ENCODE results near the gene NOP56. TPM values are rescaled to one million over a fixed set of nuclear protein-coding genes. Genes with fewer than 3 reads are reported as not detected.

Gene NOP56
- total RNA-seq, 4 donors from 2014 or later = 44.8 to 108 (median 54.6) TPM

- ATAC-seq = no peak
- Histone ChIP-seq H3K9me3 (no peaks in the 10 kb centered on the region), H3K4me1 (peaks cover 0 to 10% (median 2%) of the 10 kb centered on the region in 3 donors), H3K4me3 (no peak overlapping the region), H3K27ac (no peak overlapping the region), H3K36me3 (no peaks in the 10 kb centered on the region), H3K27me3 (peaks cover 3% of the 10 kb centered on the region)
- no peak for TF ChIP-seq POLR2A (IDR thresholded peaks at IDR 0.05)
- TF ChIP-seq EP300 (IDR thresholded peaks at IDR 0.05) = no peak
- 57% methylated on average over 1 of the region's 4 CpGs; no CpG with 5 or more reads in 1 of the 2 donors for WGBS, 2 donors (ENCODE audit: low coverage in 1 of 2)
Observed at GRCh38 chr20:2698912-2699311, 46.5 kb downstream of the NOP56 start.

- no peak for ATAC-seq
- no peaks in the 10 kb centered on the region for H3K9me3 ChIP-seq
- no peaks in the 10 kb centered on the region for H3K27me3 ChIP-seq
- no peak for TF ChIP-seq POLR2A (IDR thresholded peaks at IDR 0.05)
- TF ChIP-seq EP300 (IDR thresholded peaks at IDR 0.05) = no peak
- TF ChIP-seq POLR2AphosphoS5 (IDR thresholded peaks at IDR 0.05) = no peak
- TF ChIP-seq, protein P1, sequence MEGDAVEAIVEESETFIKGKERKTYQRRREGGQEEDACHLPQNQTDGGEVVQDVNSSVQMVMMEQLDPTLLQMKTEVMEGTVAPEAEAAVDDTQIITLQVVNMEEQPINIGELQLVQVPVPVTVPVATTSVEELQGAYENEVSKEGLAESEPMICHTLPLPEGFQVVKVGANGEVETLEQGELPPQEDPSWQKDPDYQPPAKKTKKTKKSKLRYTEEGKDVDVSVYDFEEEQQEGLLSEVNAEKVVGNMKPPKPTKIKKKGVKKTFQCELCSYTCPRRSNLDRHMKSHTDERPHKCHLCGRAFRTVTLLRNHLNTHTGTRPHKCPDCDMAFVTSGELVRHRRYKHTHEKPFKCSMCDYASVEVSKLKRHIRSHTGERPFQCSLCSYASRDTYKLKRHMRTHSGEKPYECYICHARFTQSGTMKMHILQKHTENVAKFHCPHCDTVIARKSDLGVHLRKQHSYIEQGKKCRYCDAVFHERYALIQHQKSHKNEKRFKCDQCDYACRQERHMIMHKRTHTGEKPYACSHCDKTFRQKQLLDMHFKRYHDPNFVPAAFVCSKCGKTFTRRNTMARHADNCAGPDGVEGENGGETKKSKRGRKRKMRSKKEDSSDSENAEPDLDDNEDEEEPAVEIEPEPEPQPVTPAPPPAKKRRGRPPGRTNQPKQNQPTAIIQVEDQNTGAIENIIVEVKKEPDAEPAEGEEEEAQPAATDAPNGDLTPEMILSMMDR (IDR thresholded peaks at IDR 0.05) = no peak
- no peak overlapping the region for H3K27ac ChIP-seq
- WGBS, 2 donors (ENCODE audit: low coverage in 1 of 2) = 68 to 77% methylated on average over 3 to 4 of the region's 5 CpGs
- no peak overlapping the region for H3K4me3 ChIP-seq
- no peaks in the 10 kb centered on the region for H3K4me1 ChIP-seq
- H3K36me3 ChIP-seq = peaks cover 0 to 2% of the 10 kb centered on the region in 2 donors
Observed at GRCh38 chr20:2699775-2700413, 47.5 kb downstream of the NOP56 start.

DNA sequence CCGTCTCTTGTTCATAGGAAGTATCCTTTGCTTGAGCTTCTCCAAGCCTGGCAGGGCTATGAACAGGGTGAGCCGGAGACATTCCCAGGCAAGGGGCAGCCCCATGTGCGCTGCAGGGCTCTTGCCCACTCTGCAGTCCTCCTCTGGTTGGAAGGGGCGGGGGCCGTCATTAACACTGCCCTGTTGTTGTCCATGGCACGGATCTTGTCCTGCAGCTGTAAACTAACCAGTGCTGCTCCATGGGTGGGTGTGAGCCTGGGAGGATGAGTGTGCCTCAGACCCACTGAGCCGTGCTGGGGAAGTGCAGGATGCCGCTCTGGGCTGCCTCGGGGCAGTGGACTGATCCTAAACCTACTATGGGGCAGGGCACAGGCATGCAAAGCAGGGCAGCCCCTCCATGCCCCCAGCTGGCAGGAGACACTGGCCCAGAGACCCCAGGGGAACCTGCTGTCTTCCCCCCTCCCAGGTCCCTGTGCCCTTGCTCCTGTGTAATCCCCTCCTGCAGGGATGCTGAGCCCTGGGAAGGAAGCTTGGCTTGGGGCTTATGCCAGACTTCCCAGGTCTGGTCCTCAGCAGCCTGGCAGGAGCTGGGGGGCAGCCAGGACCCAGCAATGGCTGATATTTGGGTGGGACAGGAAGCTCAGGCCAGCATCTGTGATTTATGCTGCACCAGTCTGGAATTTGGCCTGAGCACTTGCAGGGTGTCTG lies 48.6 kb downstream of the NOP56 start:
- no peak overlapping the region for H3K4me3 ChIP-seq
- no peaks in the 10 kb centered on the region for H3K4me1 ChIP-seq
- TF ChIP-seq POLR2AphosphoS5 (IDR thresholded peaks at IDR 0.05) (no peak), POLR2A (IDR thresholded peaks at IDR 0.05) (no peak), EP300 (IDR thresholded peaks at IDR 0.05) (no peak)
- TF ChIP-seq, protein P1 (IDR thresholded peaks at IDR 0.05) = no peak
- no peaks in the 10 kb centered on the region for H3K27me3 ChIP-seq
- H3K36me3 ChIP-seq = peaks cover 0 to 12% of the 10 kb centered on the region in 2 donors
- WGBS, 2 donors (ENCODE audit: low coverage in 1 of 2) = 50 to 58% methylated on average over 3 of the region's 9 CpGs
- H3K27ac ChIP-seq = no peak overlapping the region
- ATAC-seq = no peak
- no peaks in the 10 kb centered on the region for H3K9me3 ChIP-seq

GRCh38 chr20:2701671-2702081 lies 49.2 kb downstream of the NOP56 start:
- WGBS, 2 donors (ENCODE audit: low coverage in 1 of 2) = no CpG with 5 or more reads among the region's 5 CpGs
- no peak overlapping the region for H3K4me3 ChIP-seq

GRCh38 chr20:2703716-2704475 lies 51.5 kb downstream of the NOP56 start:
- no peak overlapping the region for H3K4me3 ChIP-seq
- no peaks in the 10 kb centered on the region for H3K27me3 ChIP-seq
- no peak overlapping the region for H3K27ac ChIP-seq
- 81 to 91% methylated on average over 3 to 7 of the region's 8 CpGs for WGBS, 2 donors (ENCODE audit: low coverage in 1 of 2)
- H3K4me1 ChIP-seq = no peaks in the 10 kb centered on the region
- no peak for ATAC-seq
- TF ChIP-seq, protein P1 (IDR thresholded peaks at IDR 0.05) = no peak
- no peak for TF ChIP-seq POLR2AphosphoS5 (IDR thresholded peaks at IDR 0.05)
- no peak for TF ChIP-seq EP300 (IDR thresholded peaks at IDR 0.05)
- TF ChIP-seq POLR2A (IDR thresholded peaks at IDR 0.05) = no peak
- H3K9me3 ChIP-seq = no peaks in the 10 kb centered on the region
- peaks cover 0 to 26% of the 10 kb centered on the region in 2 donors for H3K36me3 ChIP-seq

More at GRCh38 chr20:2701671-2702081, 49.2 kb downstream of the NOP56 start:
- no peaks in the 10 kb centered on the region for H3K27me3 ChIP-seq
- no peak for TF ChIP-seq EP300 (IDR thresholded peaks at IDR 0.05)
- TF ChIP-seq POLR2AphosphoS5 (IDR thresholded peaks at IDR 0.05) = no peak
- TF ChIP-seq, protein P1 (IDR thresholded peaks at IDR 0.05) = no peak
- TF ChIP-seq POLR2A (IDR thresholded peaks at IDR 0.05) = no peak
- no peaks in the 10 kb centered on the region for H3K9me3 ChIP-seq
- no peak for ATAC-seq
- no peaks in the 10 kb centered on the region for H3K4me1 ChIP-seq
- no peak overlapping the region for H3K27ac ChIP-seq
- H3K36me3 ChIP-seq = peaks cover 0 to 16% of the 10 kb centered on the region in 2 donors
